HG02870 (cell line): ENCODE measurements around the gene KDM7A.
"Not testable (repeated sequence)": the region's sequence is repeated elsewhere in the genome, so short reads cannot be mapped to it uniquely, and the experiment has no call there.

ENCODE experiments used
- ATAC-seq: cut with Tn5 transposase; IDR thresholded peaks from one replicate; pipeline ENCODE4 v1.9.1; 2021; ENCODE audit warnings: mild to moderate bottlenecking, moderate library complexity; ENCODE audit not compliant: unreplicated experiment

The KDM7A gene

DNA sequence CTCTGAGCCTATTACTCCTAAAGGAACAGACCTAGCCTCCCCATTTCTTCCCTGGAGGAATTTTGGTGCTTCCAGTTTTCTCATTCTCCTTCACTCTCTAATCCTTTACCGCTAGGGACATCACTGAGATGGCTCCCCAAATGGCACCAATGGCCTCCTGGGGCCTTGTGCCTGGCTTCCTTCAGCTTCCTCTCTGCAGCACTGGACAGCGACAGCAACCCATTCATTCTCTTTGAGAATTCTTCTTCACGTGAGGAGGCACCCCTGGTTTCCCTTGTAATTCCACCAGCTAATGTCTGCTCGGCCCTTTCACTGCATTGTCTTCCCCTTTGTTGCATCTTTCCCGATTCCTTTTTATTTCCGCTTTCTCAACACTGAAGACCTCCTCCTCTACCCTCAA is 24.6 kb upstream of the KDM7A start:
- no peak for ATAC-seq

DNA sequence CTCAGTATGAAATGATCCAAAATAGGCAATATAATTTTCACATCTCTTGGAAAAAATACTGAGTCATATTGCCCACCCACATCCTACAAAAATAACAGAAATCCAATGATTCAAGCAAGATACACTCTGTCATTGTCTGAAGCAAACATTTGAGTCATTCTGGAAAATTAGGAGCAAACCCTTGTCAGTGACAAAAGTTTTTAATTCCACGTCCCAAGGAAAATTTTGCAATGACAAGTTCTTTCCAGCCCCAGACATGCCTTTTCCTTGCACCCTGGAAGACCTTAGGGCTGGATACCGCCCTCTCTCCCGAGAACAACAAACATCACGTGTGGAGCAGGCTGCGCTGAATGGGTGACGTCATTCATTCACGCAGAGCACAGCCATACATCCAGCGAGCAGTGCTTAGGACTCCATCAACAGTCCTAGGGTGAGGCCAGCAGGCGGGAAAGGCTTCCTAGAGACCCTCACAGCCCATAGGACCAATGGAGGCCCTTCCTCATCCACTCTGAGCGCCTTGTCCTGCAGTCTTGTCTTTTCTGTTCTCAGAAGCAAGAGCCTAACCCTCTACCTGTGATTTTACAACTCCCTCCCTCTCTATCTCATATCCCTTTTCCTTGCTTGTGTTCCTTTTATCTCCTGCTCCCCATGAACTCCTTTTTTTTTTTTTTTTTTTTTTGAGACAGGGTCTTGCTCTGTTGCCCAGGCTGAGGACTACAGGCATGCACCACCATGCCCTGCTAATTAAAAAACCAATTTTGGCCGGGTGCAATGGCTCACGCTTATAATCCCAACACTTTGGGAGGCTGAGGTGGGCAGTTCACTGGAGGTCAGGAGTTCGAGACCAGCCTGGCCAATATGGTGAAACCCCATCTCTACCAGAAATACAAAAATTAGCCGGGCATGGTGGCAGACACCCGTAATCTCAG is 23.5 kb upstream of the KDM7A start:
- no peak for ATAC-seq

DNA sequence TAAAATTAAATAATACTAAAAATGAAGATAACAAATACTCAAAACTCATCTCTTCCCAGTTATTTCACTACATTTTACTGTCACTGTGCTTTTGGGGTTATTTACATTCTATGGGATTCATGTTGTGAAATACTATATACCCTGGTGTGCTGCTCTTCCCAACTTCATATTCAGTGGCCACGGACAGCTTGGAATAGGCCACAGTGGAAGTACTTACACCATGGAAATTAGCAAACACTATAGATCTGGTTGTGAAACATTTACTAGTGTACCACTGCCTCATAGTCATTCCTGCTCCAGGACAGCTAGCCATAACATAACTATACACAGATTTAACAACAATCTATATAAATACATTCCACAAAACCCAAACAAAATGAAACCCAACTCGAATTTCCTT is 21.2 kb upstream of the KDM7A start:
- ATAC-seq: no peak

DNA sequence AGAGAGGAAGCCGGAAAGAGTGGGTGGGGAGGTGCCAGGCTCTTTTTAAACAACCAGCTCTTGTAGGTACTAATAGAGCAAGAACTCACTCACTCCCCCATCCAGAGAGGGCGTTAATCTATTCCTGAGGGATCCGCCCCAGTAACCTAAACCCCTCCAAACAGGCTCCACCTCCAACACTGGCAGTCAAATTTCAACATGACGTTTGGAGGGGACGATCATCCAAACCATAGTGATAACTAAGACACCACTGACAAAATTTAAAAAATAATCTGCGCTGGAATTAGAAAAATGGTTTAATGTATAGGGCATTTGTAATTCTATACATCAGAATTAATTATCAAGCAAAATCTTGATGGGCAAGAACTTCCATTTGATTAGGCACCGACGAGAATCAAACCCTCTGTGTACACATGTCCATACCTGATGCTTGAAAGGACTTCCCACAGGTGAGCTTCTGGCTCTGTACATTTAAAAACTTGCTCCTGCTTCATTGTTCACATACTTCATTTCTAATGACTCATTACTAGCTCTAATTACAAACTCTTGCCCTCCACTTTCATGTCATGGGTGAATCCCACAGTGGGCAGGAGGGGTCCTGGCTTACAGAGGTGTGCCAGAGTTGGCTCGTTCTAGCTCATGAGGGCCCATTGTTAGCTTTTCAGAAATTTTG is 20.6 kb upstream of the KDM7A start:
- ATAC-seq: no peak

DNA sequence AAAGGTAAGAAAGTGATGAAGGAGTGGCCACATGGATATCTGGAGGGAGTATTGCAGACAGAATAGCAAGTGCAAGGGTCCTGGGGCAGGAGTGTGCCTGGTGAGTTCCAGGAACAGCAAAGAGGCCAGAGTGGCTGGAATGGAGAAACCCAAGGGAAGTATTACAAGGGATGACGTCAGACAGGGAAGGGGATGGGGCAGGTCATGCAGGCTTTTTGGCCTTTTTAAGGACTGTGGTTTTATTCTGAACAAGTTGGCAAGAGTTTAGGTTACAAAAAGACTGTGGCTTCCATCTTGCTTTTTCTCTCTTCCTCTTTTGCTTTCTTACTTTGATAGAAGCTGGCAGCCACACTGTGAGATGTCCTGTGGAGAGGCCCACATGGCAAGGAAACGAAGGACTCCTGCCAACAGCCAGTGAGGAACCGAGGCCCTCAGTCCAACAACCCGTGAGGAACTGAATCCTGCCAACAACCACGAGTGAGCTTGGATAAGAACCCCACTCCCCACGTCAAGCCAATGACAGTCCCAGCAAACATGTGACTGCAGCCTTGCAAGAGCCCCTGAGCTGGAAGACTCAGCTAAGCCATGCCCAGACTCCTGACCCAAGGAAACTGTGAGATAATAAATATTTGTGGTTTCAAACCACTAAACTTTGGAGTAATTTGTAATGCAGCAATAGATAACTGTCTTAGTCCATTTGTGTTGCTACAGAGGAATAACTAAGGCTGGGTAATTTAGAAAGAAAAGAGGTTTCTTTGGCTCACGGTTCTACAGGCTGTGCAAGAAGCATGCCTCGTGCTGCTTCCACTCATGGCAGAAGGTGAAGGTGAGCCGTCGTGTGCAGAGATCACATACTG is 19.8 kb upstream of the KDM7A start:
- no peak for ATAC-seq

DNA sequence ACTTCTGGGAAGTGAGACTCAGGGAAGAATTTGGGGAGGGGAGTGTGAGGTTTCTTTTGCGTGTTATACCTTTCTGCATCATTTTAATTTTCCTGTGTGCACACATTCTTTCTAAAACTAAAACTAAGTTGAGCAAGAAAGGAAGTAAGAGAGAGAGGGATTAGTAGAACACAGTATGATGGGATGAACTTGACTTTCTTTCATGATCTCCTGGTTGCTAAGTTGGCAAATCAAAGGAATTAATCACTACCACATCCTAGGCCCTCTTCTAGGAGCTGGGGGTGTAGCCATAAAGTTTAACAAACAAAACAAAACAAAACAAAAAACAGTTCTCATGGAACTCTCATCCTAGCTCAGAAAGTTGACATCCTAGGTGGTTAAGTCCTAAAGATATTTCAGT is 19.1 kb upstream of the KDM7A start:
- ATAC-seq: no peak

DNA sequence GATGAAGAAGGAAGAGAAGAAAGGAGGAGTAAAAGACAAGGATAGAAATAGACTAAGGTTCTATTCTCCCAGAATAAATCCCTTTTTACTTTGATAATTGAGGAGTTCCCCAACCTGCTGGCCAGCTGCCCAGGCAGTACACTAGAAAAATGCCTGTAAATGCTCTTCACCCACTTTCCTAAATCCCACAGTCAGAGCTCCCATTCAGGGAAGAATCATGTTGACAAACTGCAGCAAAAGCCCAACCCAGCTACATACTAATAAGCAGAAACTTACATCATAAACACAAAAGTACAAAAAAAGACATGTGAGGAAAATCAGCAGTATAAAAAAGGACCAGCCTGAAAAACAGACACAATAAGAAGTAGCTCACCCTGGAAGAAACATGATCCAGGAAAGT is 15.8 kb upstream of the KDM7A start:
- no peak for ATAC-seq

DNA sequence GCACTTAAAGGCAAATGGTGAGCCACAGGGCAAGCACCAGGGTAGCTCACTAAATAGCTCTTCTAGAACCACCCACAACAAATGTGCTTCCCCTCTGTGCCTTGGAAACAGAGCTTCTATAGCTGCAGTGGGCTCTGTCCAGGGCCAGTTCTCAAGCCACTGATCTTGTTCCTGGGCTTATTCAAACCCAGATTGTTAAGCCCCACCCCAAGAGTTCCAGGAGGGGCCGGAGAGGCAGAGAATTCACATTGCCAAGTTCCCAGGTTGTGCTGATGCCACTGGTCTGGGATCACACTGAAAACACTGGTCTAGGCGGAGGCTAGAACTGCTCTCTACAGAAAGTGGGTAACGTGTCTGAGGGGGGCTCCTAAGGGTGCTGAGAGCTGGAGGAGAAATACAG is 15.4 kb upstream of the KDM7A start:
- no peak for ATAC-seq

DNA sequence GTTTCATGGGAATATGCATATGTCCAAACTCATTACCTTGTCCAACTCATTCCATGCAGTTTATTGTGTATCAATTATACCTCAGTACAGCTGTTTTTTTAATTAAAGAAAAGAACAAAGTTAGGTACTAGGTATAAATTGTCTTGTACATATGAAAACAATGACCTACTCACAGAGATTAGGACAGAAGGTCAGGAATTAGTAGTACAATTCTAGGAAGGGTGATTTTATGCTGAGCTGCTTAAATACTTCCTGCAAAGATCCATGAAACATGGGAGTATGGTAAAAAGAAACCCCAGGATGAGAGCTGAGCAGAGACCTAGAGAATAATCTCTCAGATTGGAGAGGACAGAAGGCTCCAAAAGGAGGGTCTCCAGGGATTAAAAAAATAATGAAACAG is 13.8 kb upstream of the KDM7A start:
- ATAC-seq: no peak

DNA sequence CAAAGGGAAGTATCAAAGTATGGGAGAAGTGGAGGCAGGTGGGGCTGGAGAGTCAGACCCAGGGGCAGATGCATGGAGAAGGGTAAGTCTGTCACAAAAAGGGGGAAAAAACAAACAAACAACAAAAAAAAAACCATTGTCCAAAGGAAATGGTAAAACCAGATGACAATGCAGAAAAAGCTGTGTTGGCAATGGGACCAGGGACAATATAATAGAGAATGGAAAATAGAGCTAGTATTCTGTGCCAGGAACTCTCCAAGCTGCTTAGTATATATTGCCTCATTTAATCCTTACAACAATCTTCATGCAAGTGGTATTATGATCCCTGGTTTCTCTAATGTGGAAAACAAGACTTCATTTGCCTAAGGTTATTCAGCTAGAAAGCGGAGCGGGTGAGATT is 13.1 kb upstream of the KDM7A start:
- no peak for ATAC-seq

DNA sequence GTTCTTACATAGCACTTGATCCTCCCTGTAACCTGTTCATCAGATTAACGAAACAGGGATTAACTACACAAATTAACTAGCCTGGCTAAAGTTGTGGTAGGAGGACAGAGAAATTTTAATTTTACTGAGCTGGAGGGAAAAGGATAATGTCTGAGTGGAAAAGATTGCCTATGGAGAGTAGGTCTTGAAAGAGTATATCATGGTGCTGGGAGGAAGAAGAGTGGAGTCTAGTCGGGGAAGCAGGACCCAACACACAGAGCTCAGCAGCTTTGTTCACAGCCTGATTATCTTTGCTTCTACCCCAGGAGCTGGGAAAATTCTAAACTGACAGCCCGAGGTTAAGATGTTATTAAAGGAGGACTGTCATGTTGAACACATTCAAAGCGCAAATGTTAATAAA is 6.1 kb upstream of the KDM7A start:
- ATAC-seq: no peak

DNA sequence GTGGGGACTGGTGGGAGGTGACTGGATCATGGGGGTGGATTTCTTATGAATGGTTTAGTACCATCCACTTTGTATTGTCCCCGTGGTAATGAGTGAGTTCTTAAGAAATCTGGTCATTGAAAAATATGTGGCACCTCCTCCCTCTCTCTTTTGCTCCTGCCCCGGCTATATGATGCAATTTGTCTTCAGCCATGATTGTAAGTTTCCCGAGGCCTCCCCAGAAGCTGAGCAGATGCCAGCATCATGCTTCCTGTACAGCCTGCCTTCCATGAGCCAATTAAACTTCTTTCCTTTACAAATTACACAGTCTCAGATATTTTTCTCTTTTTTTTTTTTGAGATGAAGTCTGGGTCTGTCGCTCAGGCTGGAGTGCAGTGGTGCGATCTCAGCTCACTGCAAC is 2.6 kb upstream of the KDM7A start:
- ATAC-seq: no peak

DNA sequence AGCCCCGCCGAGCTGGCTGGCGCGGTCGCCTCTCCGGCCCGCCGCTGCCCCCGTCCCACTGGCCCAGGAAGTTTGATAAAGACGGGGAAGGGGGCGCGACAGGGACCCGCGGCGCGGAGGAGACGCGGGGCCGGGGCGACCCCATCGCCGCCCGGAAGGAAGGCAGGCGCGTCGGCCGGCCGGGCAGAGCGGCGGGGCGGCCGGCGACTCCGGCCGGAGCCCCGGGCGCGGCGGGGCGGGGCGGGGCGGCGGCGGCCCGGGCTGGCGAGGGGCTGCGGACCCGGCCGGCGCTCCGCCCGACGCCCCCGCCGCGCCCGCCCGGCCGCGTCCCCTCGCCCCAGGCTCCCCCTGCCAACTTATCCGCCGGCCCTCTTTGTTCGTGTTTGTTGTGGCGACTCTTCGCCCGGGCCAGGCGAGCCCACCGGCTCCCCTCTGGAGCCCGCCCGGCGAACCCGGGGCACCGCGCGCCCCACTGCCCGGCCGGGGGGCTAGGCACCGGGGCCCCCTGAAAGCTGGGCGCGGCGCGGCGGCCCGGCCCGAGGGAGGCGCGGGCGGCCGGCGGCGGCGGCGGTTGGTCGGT is 571 bp downstream of the KDM7A start:
- no peak for ATAC-seq

DNA sequence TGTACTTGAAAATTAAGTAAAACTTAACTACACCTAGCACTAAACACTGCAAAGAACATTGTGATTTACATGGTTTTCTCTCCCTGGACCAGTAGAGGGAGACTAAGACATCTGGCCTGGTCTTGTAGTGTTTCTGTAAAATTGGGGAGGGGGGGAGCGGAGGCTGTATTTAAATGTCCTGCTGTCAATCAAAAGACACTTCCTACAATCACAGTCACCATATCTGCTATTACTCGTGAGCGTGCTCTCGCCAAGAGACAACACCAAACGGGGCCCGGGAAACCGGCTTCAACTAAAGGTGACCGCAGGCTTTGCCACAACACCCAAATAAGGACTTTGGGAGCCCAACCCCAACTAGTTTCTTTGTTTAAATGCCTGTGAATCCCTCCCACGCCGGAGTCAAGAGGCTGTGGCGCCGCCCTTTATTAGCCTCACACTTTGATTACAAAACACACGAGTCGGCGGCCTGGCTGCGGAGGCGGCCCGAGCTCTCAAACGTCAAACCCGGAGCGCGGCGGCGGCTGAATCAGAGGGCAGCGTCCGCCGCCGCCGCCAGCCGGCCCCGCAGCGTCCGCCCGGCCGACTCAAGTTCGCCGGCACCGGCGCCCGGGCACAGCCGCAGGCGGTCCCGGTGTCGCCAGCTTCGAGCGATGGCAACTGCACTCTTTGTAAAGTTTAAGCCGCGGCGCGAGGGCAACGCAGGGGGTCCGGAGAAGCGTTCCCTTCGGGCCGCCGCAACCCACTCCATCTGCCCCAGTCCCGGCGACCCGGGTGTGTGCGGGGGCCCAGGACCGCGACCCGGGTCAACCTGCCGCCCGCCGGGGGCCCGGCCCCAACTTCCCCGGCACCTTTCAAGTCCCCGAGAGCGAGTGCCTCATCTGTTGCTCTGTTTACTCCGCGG is 1.3 kb downstream of the KDM7A start:
- peak; percentile 50 for ATAC-seq

DNA sequence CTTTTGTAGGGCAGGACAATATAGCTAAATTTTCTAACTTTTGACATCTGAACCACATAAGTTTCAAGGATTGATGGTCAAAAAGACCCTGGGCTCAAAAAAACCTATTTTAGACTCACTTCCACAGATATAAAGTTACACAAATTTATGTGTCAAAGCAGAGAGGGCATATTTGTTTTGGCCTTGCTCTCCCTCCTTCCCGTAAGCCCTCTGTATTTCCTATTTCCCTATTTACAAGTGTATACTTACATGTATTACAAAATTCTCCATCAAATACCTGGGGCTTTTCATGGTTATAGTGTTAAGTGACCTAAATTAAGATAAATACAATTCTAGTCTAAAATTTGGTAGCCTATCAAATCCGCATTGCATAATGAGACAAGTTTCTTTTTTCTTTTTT is 2.6 kb downstream of the KDM7A start:
- ATAC-seq: no peak

DNA sequence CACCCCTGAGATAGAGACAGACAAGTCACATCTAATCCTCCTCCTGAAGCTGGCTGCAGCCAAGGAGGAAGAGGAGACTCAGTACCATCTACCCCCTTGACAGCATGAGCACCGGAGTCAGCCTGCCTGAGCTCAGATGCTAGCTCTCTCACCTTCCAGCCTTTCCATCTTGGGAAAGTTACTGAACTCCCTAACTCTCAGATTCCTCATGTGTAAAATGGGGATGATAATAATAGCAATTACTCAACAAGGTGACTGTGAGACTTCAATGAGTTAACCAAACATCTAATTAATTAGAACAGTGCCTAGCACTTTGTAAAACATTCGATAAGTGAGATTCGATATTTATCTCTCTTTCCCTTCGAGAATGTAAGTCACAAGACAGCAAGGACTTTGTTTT is 6.4 kb downstream of the KDM7A start:
- no peak for ATAC-seq

DNA sequence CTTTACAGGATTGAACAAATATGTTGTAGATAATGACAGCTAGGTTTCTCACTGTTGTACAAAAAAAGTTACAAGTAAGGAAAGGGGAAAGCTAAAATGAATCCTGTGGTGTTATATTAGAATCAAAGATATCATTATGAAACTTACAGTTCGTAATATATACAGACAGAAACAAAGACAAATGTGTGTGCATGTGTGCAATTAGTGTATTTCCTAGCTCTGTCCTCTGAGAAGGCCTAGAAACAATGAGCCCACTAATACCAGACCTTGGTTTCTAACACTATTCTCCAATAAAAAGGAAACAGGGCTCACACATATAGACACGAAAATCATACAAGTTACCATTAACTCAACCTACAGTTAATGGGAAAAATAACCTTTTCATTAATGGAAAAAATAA is 8.0 kb downstream of the KDM7A start:
- no peak for ATAC-seq

DNA sequence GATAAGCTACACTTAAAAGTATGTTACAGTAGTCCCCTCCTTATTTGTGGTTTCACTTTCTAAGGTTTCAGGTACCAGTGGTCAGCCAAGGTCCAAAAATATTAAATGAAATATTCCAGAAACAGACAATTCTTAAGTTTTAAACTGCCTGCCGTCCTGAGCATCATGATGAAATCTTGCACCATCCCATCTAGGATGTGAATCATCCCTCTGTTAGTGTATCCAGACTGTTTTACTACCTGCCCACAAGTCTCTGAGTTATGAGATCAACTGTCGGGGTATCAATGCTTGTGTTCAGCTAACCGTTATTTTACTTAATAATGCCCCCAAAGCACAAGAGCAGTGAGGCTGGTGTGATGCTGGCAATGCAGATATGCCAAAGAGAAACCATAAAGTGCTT is 11.4 kb downstream of the KDM7A start:
- ATAC-seq: no peak

DNA sequence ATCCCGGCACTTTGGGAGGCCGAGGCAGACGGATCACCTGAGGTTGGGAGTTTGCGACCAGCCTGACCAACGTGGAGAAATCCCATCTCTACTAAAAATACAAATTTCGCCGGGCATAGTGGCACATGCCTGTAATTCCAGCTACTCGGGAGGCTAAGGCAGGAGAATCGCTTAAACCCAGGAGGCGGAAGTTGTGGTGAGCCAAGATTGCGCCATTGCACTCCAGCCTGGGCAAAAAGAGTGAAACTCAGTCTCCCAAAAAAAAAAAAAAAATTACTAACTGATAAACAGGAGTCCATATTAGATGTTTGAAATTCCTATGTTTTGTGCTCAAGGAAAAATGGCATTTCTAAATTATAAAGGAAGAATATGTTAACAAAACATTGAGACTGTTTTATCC is 14.7 kb downstream of the KDM7A start:
- ATAC-seq: not testable (repeated sequence)

DNA sequence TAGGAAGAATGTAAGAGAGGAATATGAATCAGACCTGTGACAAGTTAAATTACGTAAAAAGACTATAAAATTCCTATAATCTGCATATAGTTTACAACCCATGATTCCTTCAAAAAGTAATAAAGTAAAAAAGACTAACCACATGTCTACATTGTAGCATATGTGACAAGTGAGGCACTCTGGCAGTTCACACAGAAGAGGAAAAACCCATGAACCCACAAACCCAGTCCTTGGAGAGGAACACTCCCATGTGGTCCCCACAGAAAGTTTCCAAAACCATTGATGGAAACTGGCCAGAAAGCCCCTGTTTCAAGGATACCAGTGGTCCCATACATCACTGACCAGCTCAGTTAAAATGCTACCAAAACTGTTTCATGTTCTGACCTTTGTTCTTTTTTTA is 15.7 kb downstream of the KDM7A start:
- ATAC-seq: no peak
